CD4-positive, alpha-beta T cell (primary cell): ENCODE data around the gene KANSL1. TPM values are rescaled to one million over a fixed set of nuclear protein-coding genes. Genes with fewer than 3 reads are reported as not detected.

Experiments used
- ATAC-seq: fragments of 200-7000 bp; cut with Tn5 transposase; one replicate; pipeline ENCODE4 v1.10.0; 2022; ENCODE audit warnings: mild to moderate bottlenecking; ENCODE audit not compliant: poor library complexity
- CTCF ChIA-PET: fragments of 350-600 bp; sonication (Branson Sonifier 250); formaldehyde crosslinking; loops from one replicate; lab custom pipeline; 2021; ENCODE audit warnings: antibody characterized with exemption, inconsistent platforms; lab: Charles Lee
- POLR2A ChIA-PET: fragments of 350-600 bp; sonication (Branson Sonifier 250); formaldehyde crosslinking; loops from one replicate; lab custom pipeline; 2021; ENCODE audit warnings: antibody characterized with exemption, inconsistent platforms; lab: Charles Lee
- DNase-seq, 14 experiments: peaks; one replicate each; pipeline ENCODE4 v3.0.0-alpha.2; 2013 to 2020; ENCODE audit warnings: mixed read lengths in 2 of 14
- H3K27ac ChIP-seq, 2 donors: one replicate each; pipeline versions ENCODE4 v1.5.1 to v1.7.0; 2013; ENCODE audit warnings: low read length in 2 of 2, low read depth in 1 of 2, mild to moderate bottlenecking in 1 of 2
- H3K27me3 ChIP-seq, 2 experiments: 1 replicate in 1 of 2; 2 replicates in 1 of 2; pipeline versions ENCODE4 v1.6.1 to v1.7.0; 2013; ENCODE audit warnings: low read length in 2 of 2, control low read depth in 1 of 2, mild to moderate bottlenecking in 1 of 2, moderate library complexity in 1 of 2; ENCODE audit not compliant: insufficient read depth in 2 of 2, control insufficient read depth in 1 of 2
- H3K36me3 ChIP-seq: one replicate; pipeline ENCODE4 v1.6.1; 2013; ENCODE audit warnings: low read length, control low read depth; ENCODE audit not compliant: insufficient read depth
- H3K4me1 ChIP-seq: one replicate; pipeline ENCODE4 v1.6.1; 2013; ENCODE audit warnings: low read length, control low read depth; ENCODE audit not compliant: insufficient read depth
- H3K4me3 ChIP-seq: one replicate; pipeline ENCODE4 v1.5.1; 2013; ENCODE audit warnings: mild to moderate bottlenecking, low read length, moderate library complexity
- H3K9me3 ChIP-seq, 2 experiments: 1 replicate in 1 of 2; 2 replicates in 1 of 2; pipeline versions ENCODE4 v1.6.1 to v1.7.0; 2013; ENCODE audit warnings: low read length in 2 of 2, mild to moderate bottlenecking in 2 of 2, control low read depth in 1 of 2, moderate library complexity in 1 of 2; ENCODE audit not compliant: control insufficient read depth in 1 of 2, insufficient read depth in 1 of 2
- H3K27ac Mint-ChIP-seq: one replicate; pipeline ENCODE4 v1.8.0; 2020; ENCODE audit warnings: mixed read lengths
- H3K27me3 Mint-ChIP-seq: one replicate; pipeline ENCODE4 v1.8.0; 2021; ENCODE audit warnings: mixed read lengths
- H3K36me3 Mint-ChIP-seq: one replicate; pipeline ENCODE4 v1.8.0; 2021; ENCODE audit warnings: low read depth, mixed read lengths
- H3K4me1 Mint-ChIP-seq: one replicate; pipeline ENCODE4 v1.8.0; 2021; ENCODE audit warnings: low read depth, mixed read lengths
- H3K4me3 Mint-ChIP-seq: one replicate; pipeline ENCODE4 v1.8.0; 2020; ENCODE audit warnings: mild to moderate bottlenecking, mixed read lengths
- H3K9me3 Mint-ChIP-seq: one replicate; pipeline ENCODE4 v1.8.0; 2020; ENCODE audit warnings: mixed read lengths
- intact Hi-C, 2 experiments: fragments of 100-400 bp; cut with DNase I in 1 of 2; cut with micrococcal nuclease in 1 of 2; formaldehyde crosslinking; loops; one replicate each; pipeline versions ENCODE4 v1.15.1 to v1.9.0; 2023 to 2025; cut with DNase I, micrococcal nuclease
- total RNA-seq, 174 experiments: library from RNA in 2 of 174; stranded (reverse) in 2 of 174; gene quantifications; one replicate each; pipeline ENCODE4 v1.2.3 and lab custom pipeline; 2021 to 2026
- TF ChIP-seq, protein P1 (sequence below): fragments of 200-600 bp; IDR thresholded peaks from one replicate; pipeline ENCODE4 v1.8.0; 2022; ENCODE audit warnings: antibody characterized with exemption, mild to moderate bottlenecking

KANSL1 gene
- total RNA-seq, 2 experiments from 2014 or later: 122 to 125 TPM

DNA sequence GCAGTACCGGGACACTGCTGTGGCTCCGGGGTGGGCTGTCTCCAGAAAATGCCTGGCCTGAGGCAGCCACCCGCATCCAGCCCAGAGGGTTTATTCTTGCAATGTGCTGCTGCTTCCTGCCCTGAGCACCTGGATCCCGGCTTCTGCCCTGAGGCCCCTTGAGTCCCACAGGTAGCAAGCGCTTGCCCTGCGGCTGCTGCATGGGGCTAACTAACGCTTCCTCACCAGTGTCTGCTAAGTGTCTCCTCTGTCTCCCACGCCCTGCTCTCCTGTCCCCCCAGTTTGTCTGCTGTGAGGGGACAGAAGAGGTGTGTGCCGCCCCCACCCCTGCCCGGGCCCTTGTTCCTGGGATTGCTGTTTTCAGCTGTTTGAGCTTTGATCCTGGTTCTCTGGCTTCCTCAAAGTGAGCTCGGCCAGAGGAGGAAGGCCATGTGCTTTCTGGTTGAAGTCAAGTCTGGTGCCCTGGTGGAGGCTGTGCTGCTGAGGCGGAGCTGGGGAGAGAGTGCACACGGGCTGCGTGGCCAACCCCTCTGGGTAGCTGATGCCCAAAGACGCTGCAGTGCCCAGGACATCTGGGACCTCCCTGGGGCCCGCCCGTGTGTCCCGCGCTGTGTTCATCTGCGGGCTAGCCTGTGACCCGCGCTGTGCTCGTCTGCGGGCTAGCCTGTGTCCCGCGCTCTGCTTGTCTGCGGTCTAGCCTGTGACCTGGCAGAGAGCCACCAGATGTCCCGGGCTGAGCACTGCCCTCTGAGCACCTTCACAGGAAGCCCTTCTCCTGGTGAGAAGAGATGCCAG lies 181.3 kb downstream of the KANSL1 start:
- Histone ChIP-seq H3K27me3 (no peaks in the 10 kb centered on the region), H3K4me3 (no peak overlapping the region), H3K9me3 (no peaks in the 10 kb centered on the region), H3K4me1 (no peaks in the 10 kb centered on the region), H3K27ac (no peak overlapping the region), H3K36me3 (no peaks in the 10 kb centered on the region)
- no peaks in the 10 kb centered on the region for H3K27me3 Mint-ChIP-seq
- H3K9me3 Mint-ChIP-seq: no peaks in the 10 kb centered on the region
- intact Hi-C loops: no loop called here
- H3K4me1 Mint-ChIP-seq: no peaks in the 10 kb centered on the region
- no peak for DNase-seq
- H3K4me3 Mint-ChIP-seq: no peak overlapping the region
- TF ChIP-seq, protein P1, sequence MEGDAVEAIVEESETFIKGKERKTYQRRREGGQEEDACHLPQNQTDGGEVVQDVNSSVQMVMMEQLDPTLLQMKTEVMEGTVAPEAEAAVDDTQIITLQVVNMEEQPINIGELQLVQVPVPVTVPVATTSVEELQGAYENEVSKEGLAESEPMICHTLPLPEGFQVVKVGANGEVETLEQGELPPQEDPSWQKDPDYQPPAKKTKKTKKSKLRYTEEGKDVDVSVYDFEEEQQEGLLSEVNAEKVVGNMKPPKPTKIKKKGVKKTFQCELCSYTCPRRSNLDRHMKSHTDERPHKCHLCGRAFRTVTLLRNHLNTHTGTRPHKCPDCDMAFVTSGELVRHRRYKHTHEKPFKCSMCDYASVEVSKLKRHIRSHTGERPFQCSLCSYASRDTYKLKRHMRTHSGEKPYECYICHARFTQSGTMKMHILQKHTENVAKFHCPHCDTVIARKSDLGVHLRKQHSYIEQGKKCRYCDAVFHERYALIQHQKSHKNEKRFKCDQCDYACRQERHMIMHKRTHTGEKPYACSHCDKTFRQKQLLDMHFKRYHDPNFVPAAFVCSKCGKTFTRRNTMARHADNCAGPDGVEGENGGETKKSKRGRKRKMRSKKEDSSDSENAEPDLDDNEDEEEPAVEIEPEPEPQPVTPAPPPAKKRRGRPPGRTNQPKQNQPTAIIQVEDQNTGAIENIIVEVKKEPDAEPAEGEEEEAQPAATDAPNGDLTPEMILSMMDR: no peak
- POLR2A ChIA-PET: no interaction called here
- no peak for ATAC-seq
- no peak overlapping the region for H3K27ac Mint-ChIP-seq
- H3K36me3 Mint-ChIP-seq: no peaks in the 10 kb centered on the region
- CTCF ChIA-PET: no interaction called here

DNA sequence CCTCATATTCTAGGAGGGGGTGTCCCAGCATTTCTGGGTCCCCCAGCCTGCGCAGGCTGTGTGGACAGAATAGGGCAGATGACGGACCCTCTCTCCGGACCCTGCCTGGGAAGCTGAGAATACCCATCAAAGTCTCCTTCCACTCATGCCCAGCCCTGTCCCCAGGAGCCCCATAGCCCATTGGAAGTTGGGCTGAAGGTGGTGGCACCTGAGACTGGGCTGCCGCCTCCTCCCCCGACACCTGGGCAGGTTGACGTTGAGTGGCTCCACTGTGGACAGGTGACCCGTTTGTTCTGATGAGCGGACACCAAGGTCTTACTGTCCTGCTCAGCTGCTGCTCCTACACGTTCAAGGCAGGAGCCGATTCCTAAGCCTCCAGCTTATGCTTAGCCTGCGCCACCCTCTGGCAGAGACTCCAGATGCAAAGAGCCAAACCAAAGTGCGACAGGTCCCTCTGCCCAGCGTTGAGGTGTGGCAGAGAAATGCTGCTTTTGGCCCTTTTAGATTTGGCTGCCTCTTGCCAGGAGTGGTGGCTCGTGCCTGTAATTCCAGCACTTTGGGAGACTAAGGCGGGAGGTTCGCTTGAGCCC lies 182.5 kb downstream of the KANSL1 start:
- H3K36me3 Mint-ChIP-seq: no peaks in the 10 kb centered on the region
- DNase-seq (no peak), ATAC-seq (no peak)
- H3K4me3 Mint-ChIP-seq: no peak overlapping the region
- H3K27me3 Mint-ChIP-seq: peaks cover 5% of the 10 kb centered on the region
- ChIA-PET POLR2A (no interaction called here), CTCF (no interaction called here)
- no peaks in the 10 kb centered on the region for H3K36me3 ChIP-seq
- H3K4me1 ChIP-seq: no peaks in the 10 kb centered on the region
- H3K9me3 ChIP-seq: no peaks in the 10 kb centered on the region
- H3K4me3 ChIP-seq: no peak overlapping the region
- H3K27ac Mint-ChIP-seq: no peak overlapping the region
- H3K27me3 ChIP-seq: no peaks in the 10 kb centered on the region
- H3K9me3 Mint-ChIP-seq: no peaks in the 10 kb centered on the region
- no peaks in the 10 kb centered on the region for H3K4me1 Mint-ChIP-seq
- TF ChIP-seq, protein P1: no peak
- no peak overlapping the region for H3K27ac ChIP-seq
- intact Hi-C loops: no loop called here

DNA sequence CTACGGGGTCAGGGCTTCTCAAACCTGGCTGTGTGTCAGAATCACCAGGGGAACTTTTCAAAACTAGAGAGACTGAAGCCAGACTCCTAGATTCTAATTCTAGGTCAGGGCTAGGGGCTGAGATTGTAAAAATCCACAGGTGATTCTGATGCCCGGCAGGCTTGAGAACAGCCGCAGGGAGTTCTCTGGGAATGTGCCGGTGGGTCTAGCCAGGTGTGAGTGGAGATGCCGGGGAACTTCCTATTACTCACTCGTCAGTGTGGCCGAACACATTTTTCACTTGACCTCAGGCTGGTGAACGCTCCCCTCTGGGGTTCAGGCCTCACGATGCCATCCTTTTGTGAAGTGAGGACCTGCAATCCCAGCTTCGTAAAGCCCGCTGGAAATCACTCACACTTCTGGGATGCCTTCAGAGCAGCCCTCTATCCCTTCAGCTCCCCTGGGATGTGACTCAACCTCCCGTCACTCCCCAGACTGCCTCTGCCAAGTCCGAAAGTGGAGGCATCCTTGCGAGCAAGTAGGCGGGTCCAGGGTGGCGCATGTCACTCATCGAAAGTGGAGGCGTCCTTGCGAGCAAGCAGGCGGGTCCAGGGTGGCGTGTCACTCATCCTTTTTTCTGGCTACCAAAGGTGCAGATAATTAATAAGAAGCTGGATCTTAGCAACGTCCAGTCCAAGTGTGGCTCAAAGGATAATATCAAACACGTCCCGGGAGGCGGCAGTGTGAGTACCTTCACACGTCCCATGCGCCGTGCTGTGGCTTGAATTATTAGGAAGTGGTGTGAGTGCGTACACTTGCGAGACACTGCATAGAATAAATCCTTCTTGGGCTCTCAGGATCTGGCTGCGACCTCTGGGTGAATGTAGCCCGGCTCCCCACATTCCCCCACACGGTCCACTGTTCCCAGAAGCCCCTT lies 183.3 kb downstream of the KANSL1 start:
- ChIA-PET POLR2A (no interaction called here), CTCF (no interaction called here)
- no peaks in the 10 kb centered on the region for H3K9me3 Mint-ChIP-seq
- H3K4me3 Mint-ChIP-seq: no peak overlapping the region
- Histone ChIP-seq H3K27me3 (no peaks in the 10 kb centered on the region), H3K9me3 (no peaks in the 10 kb centered on the region), H3K36me3 (no peaks in the 10 kb centered on the region), H3K4me1 (no peaks in the 10 kb centered on the region), H3K4me3 (no peak overlapping the region), H3K27ac (no peak overlapping the region)
- H3K4me1 Mint-ChIP-seq: no peaks in the 10 kb centered on the region
- no peak overlapping the region for H3K27ac Mint-ChIP-seq
- intact Hi-C loops: loop anchor here (10.0 kb wide), 1 partner anchor 275 kb away; no protein-coding TSS in a partner anchor
- peaks cover 5% of the 10 kb centered on the region for H3K27me3 Mint-ChIP-seq
- no peaks in the 10 kb centered on the region for H3K36me3 Mint-ChIP-seq
- DNase-seq (no peak), ATAC-seq (no peak)
- TF ChIP-seq, protein P1: no peak
